Measurements from ENCODE around the gene SBF2. TPM values are rescaled to one million over a fixed set of nuclear protein-coding genes. Genes with fewer than 3 reads are reported as not detected.

SBF2 gene
- total RNA-seq, 4 donors from 2014 or later = 20.6 to 48.6 (median 26.0) TPM

- 47 to 50% methylated on average over 3 of the region's 3 CpGs for WGBS, 2 donors
- Histone ChIP-seq H3K4me3 (no peak overlapping the region), H3K36me3 (no peaks in the 10 kb centered on the region), H3K27ac (peak overlapping the region in 2 of 4 donors; percentile 36 to 44), H3K27me3 (no peaks in the 10 kb centered on the region), H3K4me1 (peaks cover 0 to 52% (median 24%) of the 10 kb centered on the region in 3 donors), H3K9me3 (no peaks in the 10 kb centered on the region)
- no peak for DNase-seq
- TF ChIP-seq CTCF (IDR thresholded peaks at IDR 0.05) = no peak
- TF ChIP-seq POLR2A (IDR thresholded peaks at IDR 0.05) = no peak
- intact Hi-C loops (cut with DNase I) = no loop called here
These were observed 176.2 kb downstream of the SBF2 start for GRCh38 chr11:10117709-10118351.

DNA sequence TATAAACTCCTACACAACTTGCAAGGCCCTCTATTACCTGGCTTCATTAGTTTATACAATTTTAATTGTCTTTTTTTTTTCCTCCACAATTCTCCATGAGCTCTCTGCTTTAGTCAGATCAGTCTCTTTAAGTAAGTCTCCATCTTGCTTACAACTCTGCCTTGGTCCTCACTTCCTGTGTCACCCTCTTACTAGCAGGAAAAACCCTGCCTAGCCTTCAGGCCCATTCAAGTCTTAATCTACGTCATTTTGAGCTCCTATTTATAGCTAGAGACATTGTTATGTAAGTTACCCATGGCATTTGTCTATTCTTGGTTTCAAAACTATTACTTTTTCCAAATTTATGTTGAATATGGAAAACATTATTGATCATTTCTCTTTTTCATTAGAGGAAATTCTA lies 177.4 kb downstream of the SBF2 start:
- peaks cover 0 to 40% (median 13%) of the 10 kb centered on the region in 3 donors for H3K4me1 ChIP-seq
- peak overlapping the region in 1 of 4 donors; percentile 36 for H3K27ac ChIP-seq
- no peaks in the 10 kb centered on the region for H3K9me3 ChIP-seq
- 35 to 38% methylated on average over 1 of the region's 1 CpG for WGBS, 2 donors
- no peaks in the 10 kb centered on the region for H3K36me3 ChIP-seq
- DNase-seq = no peak
- TF ChIP-seq CTCF (IDR thresholded peaks at IDR 0.05) (no peak), POLR2A (IDR thresholded peaks at IDR 0.05) (no peak)
- intact Hi-C loops (cut with DNase I) = no loop called here
- no peak overlapping the region for H3K4me3 ChIP-seq
- no peaks in the 10 kb centered on the region for H3K27me3 ChIP-seq

DNA sequence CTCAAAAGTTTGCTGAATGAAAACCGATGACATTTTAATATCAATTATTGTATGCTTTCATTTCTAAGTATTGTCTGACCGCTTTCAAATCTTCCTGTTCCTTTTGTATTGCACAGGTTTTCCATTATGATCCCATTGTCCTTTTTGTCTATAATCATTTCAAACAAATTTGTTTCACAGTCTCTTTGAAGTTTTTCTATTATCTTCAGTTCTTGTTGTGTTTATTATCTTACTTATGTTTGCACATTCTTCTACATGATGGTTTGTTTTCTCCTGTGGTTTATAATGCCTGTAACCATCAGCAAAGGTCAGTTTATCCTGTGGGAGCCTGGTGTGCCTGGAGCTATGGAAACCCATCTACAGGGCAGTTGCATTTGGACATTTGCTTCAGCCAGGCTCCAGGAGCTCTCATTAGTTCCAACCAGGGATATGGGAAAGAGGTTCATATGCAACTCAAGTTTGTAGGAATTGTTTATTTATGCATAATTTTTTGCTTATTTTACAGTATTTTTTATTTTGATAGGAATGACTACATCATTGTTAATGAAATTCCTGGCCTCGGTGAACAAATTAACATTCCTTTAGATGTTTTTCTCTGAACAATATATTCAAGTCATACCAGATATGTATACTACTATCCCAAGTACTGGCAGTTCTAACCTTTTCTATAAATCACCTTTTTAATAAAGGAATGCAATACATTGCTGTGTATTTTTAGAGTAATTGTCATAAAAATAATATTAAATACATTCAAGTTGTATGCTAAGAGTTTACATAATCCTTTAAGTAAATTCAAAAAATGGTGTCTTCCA lies 179.2 kb downstream of the SBF2 start:
- Histone ChIP-seq H3K27ac (no peak overlapping the region), H3K27me3 (no peaks in the 10 kb centered on the region), H3K36me3 (no peaks in the 10 kb centered on the region), H3K9me3 (no peaks in the 10 kb centered on the region), H3K4me3 (no peak overlapping the region), H3K4me1 (peaks cover 0 to 28% (median 13%) of the 10 kb centered on the region in 3 donors)
- no peak for DNase-seq
- 77 to 80% methylated on average over 3 of the region's 3 CpGs for WGBS, 2 donors
- intact Hi-C loops (cut with DNase I) = no loop called here
- TF ChIP-seq CTCF (IDR thresholded peaks at IDR 0.05) = no peak
- no peak for TF ChIP-seq POLR2A (IDR thresholded peaks at IDR 0.05)

- no peak for DNase-seq
- Histone ChIP-seq H3K4me1 (peaks cover 0 to 28% (median 10%) of the 10 kb centered on the region in 3 donors), H3K4me3 (no peak overlapping the region), H3K36me3 (no peaks in the 10 kb centered on the region), H3K9me3 (no peaks in the 10 kb centered on the region), H3K27ac (no peak overlapping the region), H3K27me3 (no peaks in the 10 kb centered on the region)
- intact Hi-C loops (cut with DNase I) = no loop called here
- TF ChIP-seq POLR2A (IDR thresholded peaks at IDR 0.05) (no peak), CTCF (IDR thresholded peaks at IDR 0.05) (no peak)
These were observed 180.2 kb downstream of the SBF2 start for GRCh38 chr11:10113852-10114251.

GRCh38 chr11:10109806-10110205 lies 184.2 kb downstream of the SBF2 start:
- H3K36me3 ChIP-seq = no peaks in the 10 kb centered on the region
- H3K4me1 ChIP-seq = peaks cover 0 to 18% (median 0%) of the 10 kb centered on the region in 3 donors
- 46 to 54% methylated on average over 1 of the region's 1 CpG for WGBS, 2 donors
- no peaks in the 10 kb centered on the region for H3K27me3 ChIP-seq
- peak overlapping the region in 2 of 4 donors; percentile 46 to 72 for H3K27ac ChIP-seq
- no peak for DNase-seq
- H3K4me3 ChIP-seq = no peak overlapping the region
- TF ChIP-seq CTCF (IDR thresholded peaks at IDR 0.05) = no peak
- no peak for TF ChIP-seq POLR2A (IDR thresholded peaks at IDR 0.05)
- intact Hi-C loops (cut with DNase I) = no loop called here
- no peaks in the 10 kb centered on the region for H3K9me3 ChIP-seq

All from esophagus squamous epithelium (tissue), 5 donors.